ENCODE results near the gene ARSJ. TPM values are rescaled to one million over a fixed set of nuclear protein-coding genes. Genes with fewer than 3 reads are reported as not detected.
"Not testable (repeated sequence)": the region's sequence is repeated elsewhere in the genome, so short reads cannot be mapped to it uniquely, and the experiment has no call there.

Gene ARSJ
- total and polyA plus RNA-seq, 2 of the 8 experiments (the other 6 are each of a cell fraction or from before 2014, with no cell fraction given), result 1.4 to 6.3 TPM

GRCh38 chr4:113941836-113942235, 37.6 kb downstream of the ARSJ start:
- Histone ChIP-seq H3K9me3 (ENCODE audit: insufficient read depth in 2 of 2, low read depth in 1 of 2, low read length in 1 of 2) (no peaks in the 10 kb centered on the region), H2BK15ac (ENCODE audit: low read length) (no peak overlapping the region), H3K14ac (ENCODE audit: insufficient read length) (no peak overlapping the region), H3K56ac (replicated peaks; ENCODE audit: insufficient read length, low read depth, low read length) (no peak overlapping the region), H4K91ac (replicated peaks; ENCODE audit: insufficient read length, low read length) (no peak overlapping the region), H3K27ac (ENCODE audit: low read depth, low read length) (no peak overlapping the region), H3K27me3 (replicated peaks in 1 of 4; ENCODE audit: control insufficient read depth in 3 of 4, extremely low read depth in 1 of 4, insufficient read depth in 3 of 4, low read length in 3 of 4) (no peaks in the 10 kb centered on the region), H3K4me2 (ENCODE audit: insufficient read depth in 1 of 2, low read depth in 2 of 2, low read length in 2 of 2) (no peak overlapping the region), H2AK5ac (ENCODE audit: low read depth, low read length) (no peak overlapping the region), H2BK5ac (ENCODE audit: low read depth, low read length) (no peak overlapping the region), H3K4ac (replicated peaks; ENCODE audit: insufficient read length, low read depth, low read length) (no peak overlapping the region), H3K4me1 (replicated peaks in 1 of 4; ENCODE audit: control insufficient read depth in 3 of 4, insufficient read depth in 4 of 4, low read length in 3 of 4) (no peaks in the 10 kb centered on the region; a peak in 1 of 7 replicates), H4K8ac (ENCODE audit: extremely low read depth, insufficient read depth, low read length) (no peak overlapping the region), H3K79me1 (ENCODE audit: low read depth, low read length) (no peaks in the 10 kb centered on the region), H3K23me2 (ENCODE audit: low read depth, low read length) (no peaks in the 10 kb centered on the region), H3K79me2 (ENCODE audit: control insufficient read depth in 1 of 2, insufficient read depth in 2 of 2, low read length in 2 of 2) (no peaks in the 10 kb centered on the region), H2BK12ac (ENCODE audit: low read depth, low read length) (no peak overlapping the region), H2BK120ac (replicated peaks; ENCODE audit: low read depth, low read length) (no peak overlapping the region), H4K20me1 (replicated peaks in 1 of 2; ENCODE audit: control insufficient read depth in 1 of 2, insufficient read depth in 2 of 2, low read length in 2 of 2) (no peaks in the 10 kb centered on the region), H4K5ac (ENCODE audit: insufficient read length, low read depth, low read length) (no peak overlapping the region), H2BK20ac (ENCODE audit: low read length) (no peak overlapping the region), H2AFZ (ENCODE audit: low read length) (no peak overlapping the region), H3K23ac (ENCODE audit: insufficient read length) (no peak overlapping the region), H3K36me3 (ENCODE audit: control insufficient read depth in 2 of 4, insufficient read depth in 4 of 4, low read length in 3 of 4) (no peaks in the 10 kb centered on the region), H3K18ac (ENCODE audit: extremely low read depth, low read length) (no peak overlapping the region), H3K9ac (replicated peaks in 1 of 4; ENCODE audit: extremely low read depth in 1 of 4, low read depth in 3 of 4, low read length in 3 of 4) (no peak overlapping the region), H3K4me3 (ENCODE audit: extremely low read depth in 1 of 4, insufficient read depth in 2 of 4, low read depth in 3 of 4, low read length in 4 of 4) (no peak overlapping the region)
- no peak for TF ChIP-seq SP1 (IDR thresholded peaks at IDR 0.05; ENCODE audit: low read depth, low read length)
- no peak for TF ChIP-seq SAP30 (IDR thresholded peaks at IDR 0.05; ENCODE audit: insufficient read depth, insufficient replicate concordance, low read length)
- no peak for TF ChIP-seq CREB1 (IDR thresholded peaks at IDR 0.05)
- FAIRE-seq (no peak), DNase-seq (ENCODE audit: low read depth in 1 of 2, low spot score in 2 of 2) (no peak)
- POLR2A ChIA-PET (ENCODE audit: partially characterized antibody), result no interaction called here
- 92 to 100% methylated on average over 1 of the region's 1 CpG for WGBS, 2 experiments (ENCODE audit: extremely low coverage in 1 of 2, insufficient coverage in 1 of 2, insufficient read length in 1 of 2, insufficient replicate concordance in 2 of 2, low coverage in 1 of 2, low lambda C conversion rate in 2 of 2, missing lambda C conversion rate in 1 of 2)
- CTCF ChIA-PET (ENCODE audit: partially characterized antibody), result interaction anchor here (3.1 kb wide), 1 partner anchor 11 kb away, joined by 9 read pairs; no protein-coding TSS in a partner anchor

- H3K27me3 ChIP-seq (replicated peaks in 1 of 4; ENCODE audit: control insufficient read depth in 3 of 4, extremely low read depth in 1 of 4, insufficient read depth in 3 of 4, low read length in 3 of 4); H3K79me1 ChIP-seq (ENCODE audit: low read depth, low read length); H3K18ac ChIP-seq (ENCODE audit: extremely low read depth, low read length); H4K91ac ChIP-seq (replicated peaks; ENCODE audit: insufficient read length, low read length); H2BK12ac ChIP-seq (ENCODE audit: low read depth, low read length); H3K4ac ChIP-seq (replicated peaks; ENCODE audit: insufficient read length, low read depth, low read length); H3K4me2 ChIP-seq (ENCODE audit: insufficient read depth in 1 of 2, low read depth in 2 of 2, low read length in 2 of 2); H3K79me2 ChIP-seq (ENCODE audit: control insufficient read depth in 1 of 2, insufficient read depth in 2 of 2, low read length in 2 of 2); H2AK5ac ChIP-seq (ENCODE audit: low read depth, low read length); CTCF ChIA-PET (ENCODE audit: partially characterized antibody); H4K8ac ChIP-seq (ENCODE audit: extremely low read depth, insufficient read depth, low read length); FAIRE-seq; H2BK20ac ChIP-seq (ENCODE audit: low read length); DNase-seq (ENCODE audit: low read depth in 1 of 2, low spot score in 2 of 2); H2BK5ac ChIP-seq (ENCODE audit: low read depth, low read length); H2BK15ac ChIP-seq (ENCODE audit: low read length); H3K56ac ChIP-seq (replicated peaks; ENCODE audit: insufficient read length, low read depth, low read length); H3K9me3 ChIP-seq (ENCODE audit: insufficient read depth in 2 of 2, low read depth in 1 of 2, low read length in 1 of 2); H2BK120ac ChIP-seq (replicated peaks; ENCODE audit: low read depth, low read length); POLR2A ChIA-PET (ENCODE audit: partially characterized antibody); H3K23me2 ChIP-seq (ENCODE audit: low read depth, low read length); H2AFZ ChIP-seq (ENCODE audit: low read length); H3K9ac ChIP-seq (replicated peaks in 1 of 4; ENCODE audit: extremely low read depth in 1 of 4, low read depth in 3 of 4, low read length in 3 of 4); H3K14ac ChIP-seq (ENCODE audit: insufficient read length); H4K20me1 ChIP-seq (replicated peaks in 1 of 2; ENCODE audit: control insufficient read depth in 1 of 2, insufficient read depth in 2 of 2, low read length in 2 of 2); H3K23ac ChIP-seq (ENCODE audit: insufficient read length); H3K4me1 ChIP-seq (replicated peaks in 1 of 4; ENCODE audit: control insufficient read depth in 3 of 4, insufficient read depth in 4 of 4, low read length in 3 of 4); H3K36me3 ChIP-seq (ENCODE audit: control insufficient read depth in 2 of 4, insufficient read depth in 4 of 4, low read length in 3 of 4); H3K4me3 ChIP-seq (ENCODE audit: extremely low read depth in 1 of 4, insufficient read depth in 2 of 4, low read depth in 3 of 4, low read length in 4 of 4); H3K27ac ChIP-seq (ENCODE audit: low read depth, low read length); H4K5ac ChIP-seq (ENCODE audit: insufficient read length, low read depth, low read length): not testable (repeated sequence)
- WGBS, 2 experiments (ENCODE audit: extremely low coverage in 1 of 2, insufficient coverage in 1 of 2, insufficient read length in 1 of 2, insufficient replicate concordance in 2 of 2, low coverage in 1 of 2, low lambda C conversion rate in 2 of 2, missing lambda C conversion rate in 1 of 2), result 96% methylated on average over 2 of the region's 2 CpGs; no CpG with 5 or more reads in 1 of the 2 experiments
Measured at GRCh38 chr4:113940103-113940502, 39.3 kb downstream of the ARSJ start.

Measured in H1 (cell line).